ENCODE measurements around the gene CSMD2.

The CSMD2 gene

GRCh38 chr1:33488624-33489023, 676.4 kb downstream of the CSMD2 start:
- no peak for DNase-seq (ENCODE audit: low read depth)

GRCh38 chr1:33482412-33482811, 682.6 kb downstream of the CSMD2 start:
- no peak for DNase-seq (ENCODE audit: low read depth)

GRCh38 chr1:33477451-33477850, 687.6 kb downstream of the CSMD2 start:
- DNase-seq (ENCODE audit: low read depth), result no peak

- no peak for DNase-seq (ENCODE audit: low read depth)
Observed at GRCh38 chr1:33473900-33474299, 691.1 kb downstream of the CSMD2 start.

DNA sequence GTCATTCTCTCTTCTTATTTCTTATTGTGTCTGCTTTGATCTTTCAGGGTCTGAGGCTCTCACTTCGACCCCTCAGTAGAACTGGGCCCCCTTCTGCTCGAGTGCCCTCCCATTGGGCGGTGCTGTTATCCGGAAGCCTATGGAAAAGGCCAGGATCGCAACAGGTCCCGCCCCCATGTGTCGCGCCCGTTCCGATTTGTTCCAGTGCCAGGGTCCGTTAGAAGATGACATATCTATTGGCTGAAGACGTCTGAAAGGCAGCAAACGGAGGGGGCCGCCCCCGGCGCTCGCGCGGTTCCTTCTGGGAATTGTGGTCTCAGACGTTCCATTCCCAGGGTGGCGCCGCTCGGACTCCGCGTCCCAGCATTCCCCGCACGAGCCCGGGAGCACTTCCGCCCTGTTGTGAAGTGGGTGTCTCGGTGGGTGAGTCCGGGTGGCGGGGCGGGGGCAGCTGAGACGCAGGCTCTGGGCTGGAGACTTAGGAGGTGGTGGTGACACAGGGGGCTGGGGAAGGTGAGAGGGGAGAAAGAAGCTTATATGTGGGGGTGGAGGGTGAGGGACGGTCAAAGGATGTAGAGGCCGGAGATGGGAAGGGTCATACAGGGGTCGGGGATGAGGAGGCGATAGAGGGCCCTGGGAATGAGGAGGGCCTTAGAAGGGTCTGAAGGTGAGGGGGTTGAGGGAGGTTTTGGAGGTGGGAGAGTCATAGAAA, 692.6 kb downstream of the CSMD2 start, which contains the start of gene ZSCAN20:
Gene ZSCAN20, plus strand, starts transcription at position 377 of the 712 bp plus-strand sequence. CDS start 6,644 bp downstream, outside the sequence.
- DNase-seq (ENCODE audit: low read depth), result peak; percentile 73

DNA sequence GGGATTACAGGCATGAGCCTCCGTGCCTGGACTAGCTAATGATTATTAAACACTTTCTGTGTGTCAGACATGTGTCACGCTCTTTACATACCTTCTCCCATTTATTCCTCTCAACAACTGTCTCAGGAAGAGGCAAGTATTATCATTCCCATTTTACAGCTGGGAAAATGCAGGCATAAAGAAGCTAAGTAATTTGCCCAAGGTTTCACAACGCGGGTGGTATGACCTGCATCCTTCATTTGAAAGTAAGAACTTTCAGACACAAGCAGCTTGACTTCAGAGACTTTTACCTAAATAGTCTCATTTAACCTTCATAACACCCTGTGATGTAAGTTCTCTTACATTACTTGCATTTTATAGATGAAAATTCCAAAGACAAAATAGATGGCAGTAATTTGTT, 693.6 kb downstream of the CSMD2 start:
- no peak for DNase-seq (ENCODE audit: low read depth)

DNA sequence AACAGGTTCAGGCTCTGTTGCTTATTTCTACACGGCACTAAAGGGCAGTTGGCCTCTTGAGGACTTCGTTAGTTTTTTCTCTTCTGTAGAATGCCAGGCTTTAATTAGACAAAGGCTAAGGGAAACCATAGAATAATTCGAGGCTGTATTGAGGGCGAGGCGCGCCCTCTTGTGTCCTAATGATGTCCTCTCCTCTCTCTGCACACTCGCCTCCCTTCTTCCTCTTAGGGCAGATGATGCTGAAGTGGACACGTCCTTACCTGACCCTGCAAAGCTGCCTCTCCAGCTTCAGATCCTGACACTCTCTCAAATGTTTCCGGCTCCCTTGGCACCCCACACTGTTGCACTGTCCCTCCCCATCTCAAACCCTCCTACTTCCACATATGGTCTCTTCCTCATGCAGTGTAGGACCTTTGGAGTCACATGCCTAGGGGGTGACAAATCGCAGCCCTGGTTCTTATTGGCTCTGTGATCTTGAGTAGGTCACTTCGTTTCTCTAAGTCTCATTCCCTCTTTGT, 694.5 kb downstream of the CSMD2 start:
- DNase-seq (ENCODE audit: low read depth), result peak; percentile 10

DNA sequence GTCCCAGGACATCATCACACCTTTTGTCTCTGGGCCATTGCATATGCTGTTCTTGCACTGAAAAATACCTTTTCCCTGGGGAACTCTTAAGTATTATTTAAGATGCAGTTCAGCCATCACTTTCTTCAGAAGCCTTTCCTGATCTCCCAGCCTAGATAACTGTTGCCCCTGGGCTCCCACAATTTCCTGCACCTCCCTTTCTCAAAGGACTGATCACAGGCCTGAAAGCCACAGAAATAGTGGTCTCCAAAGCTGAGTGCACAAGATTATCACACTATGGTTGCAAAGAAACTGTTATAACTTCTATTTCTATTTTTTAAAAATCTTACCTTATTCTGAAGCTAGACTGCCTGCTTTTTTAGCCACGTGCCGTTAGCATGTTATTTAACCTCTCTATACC, 695.3 kb downstream of the CSMD2 start:
- DNase-seq (ENCODE audit: low read depth), result no peak

GRCh38 chr1:33468967-33469366, 696.1 kb downstream of the CSMD2 start:
- DNase-seq (ENCODE audit: low read depth), result no peak

- no peak for DNase-seq (ENCODE audit: low read depth)
Observed at GRCh38 chr1:33468531-33468930, 696.5 kb downstream of the CSMD2 start.

GRCh38 chr1:33468011-33468410, 697.0 kb downstream of the CSMD2 start:
- no peak for DNase-seq (ENCODE audit: low read depth)

DNA sequence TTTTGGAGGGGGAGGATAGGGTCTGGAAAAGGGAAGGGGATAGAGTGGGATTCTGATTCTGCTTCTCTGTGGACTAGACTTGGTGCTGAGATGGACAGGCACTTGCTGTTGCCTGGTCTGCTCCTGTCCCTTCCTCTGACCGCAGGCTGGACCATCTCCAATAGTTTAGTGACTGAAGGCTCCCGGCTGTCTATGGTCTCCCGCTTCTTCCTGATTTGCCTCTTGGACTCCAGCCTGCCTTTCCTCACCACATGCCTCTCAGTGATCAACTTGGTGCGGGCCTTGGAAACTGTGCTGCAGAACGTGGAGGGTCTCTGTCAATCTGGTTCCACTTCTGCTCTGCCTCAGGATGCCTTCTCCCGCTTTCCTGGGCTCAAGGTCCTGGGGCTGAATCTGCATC, 698.9 kb downstream of the CSMD2 start:
- DNase-seq (ENCODE audit: low read depth), result no peak

DNA sequence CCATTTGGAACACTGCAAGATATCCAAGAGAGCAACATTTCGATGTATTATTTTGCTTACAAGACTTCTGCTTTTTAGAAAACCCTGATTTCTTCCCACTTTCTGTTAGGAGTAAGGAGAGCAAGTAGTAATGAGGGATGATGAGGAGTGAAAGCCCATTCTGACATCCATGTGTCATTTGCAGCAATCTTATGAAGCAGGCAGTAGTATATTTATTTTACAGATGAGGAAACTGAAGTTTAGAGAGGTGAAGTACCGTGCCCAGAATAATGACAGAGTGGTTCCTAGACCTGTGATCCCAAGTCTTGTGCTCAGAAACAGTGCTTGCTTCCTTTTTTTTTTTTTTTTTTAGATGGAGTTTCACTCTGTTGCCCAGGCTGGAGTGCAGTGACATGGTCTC, 699.7 kb downstream of the CSMD2 start:
- no peak for DNase-seq (ENCODE audit: low read depth)

DNA sequence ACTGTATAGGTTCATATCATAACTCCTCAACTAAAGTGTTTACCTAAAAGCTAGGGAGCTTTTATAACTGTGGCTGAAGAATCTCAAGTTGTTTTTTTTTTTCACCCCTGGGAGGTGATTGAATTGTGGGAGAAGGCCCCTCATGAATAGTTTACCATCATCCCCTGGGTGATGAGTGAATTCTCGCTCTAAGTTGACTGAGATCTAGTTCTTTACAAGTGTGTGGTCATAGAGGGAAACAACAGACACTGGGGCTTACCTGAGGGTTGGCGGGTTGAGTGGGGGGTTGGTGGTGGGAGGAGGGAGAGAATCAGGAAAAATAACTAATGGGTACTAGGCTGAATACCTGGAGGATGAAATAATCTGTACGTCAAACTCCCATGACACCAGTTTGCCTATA, 700.5 kb downstream of the CSMD2 start:
- DNase-seq (ENCODE audit: low read depth), result no peak
